RWPE2 (cell line): Measurements from ENCODE around the gene GCA.

ENCODE experiments used
- ATAC-seq: fragments of 200-7000 bp; cut with Tn5 transposase; 3 replicates; pipeline ENCODE4 v1.9.1; 2021; ENCODE audit warnings: low read depth
- DNase-seq: peaks from one replicate; pipeline ENCODE4 v3.0.0-alpha.2; 2020; ENCODE audit warnings: low spot score
- H3K27ac ChIP-seq: fragments of 450-650 bp; 2 replicates; pipeline ENCODE4 v1.5.1; 2017; ENCODE audit warnings: mild to moderate bottlenecking; ENCODE audit not compliant: poor library complexity, severe bottlenecking
- H3K27me3 ChIP-seq: fragments of 250-450 bp; sonication (Bioruptor Pico); 2 replicates; pipeline ENCODE4 v1.5.1; 2021; ENCODE audit warnings: mild to moderate bottlenecking, moderate library complexity; ENCODE audit not compliant: insufficient read depth, poor library complexity, severe bottlenecking
- H3K36me3 ChIP-seq: fragments of 250-450 bp; sonication (Bioruptor Pico); 2 replicates; pipeline ENCODE4 v1.5.1; 2020; ENCODE audit warnings: low read depth, mild to moderate bottlenecking, moderate library complexity
- H3K4me1 ChIP-seq: fragments of 250-450 bp; sonication (Bioruptor Pico); 2 replicates; pipeline ENCODE4 v1.5.1; 2021; ENCODE audit warnings: mild to moderate bottlenecking, moderate library complexity; ENCODE audit not compliant: insufficient read depth, poor library complexity, severe bottlenecking
- H3K4me3 ChIP-seq: fragments of 250-450 bp; sonication (Bioruptor Pico); 2 replicates; pipeline ENCODE4 v1.5.1; 2021; ENCODE audit warnings: mild to moderate bottlenecking, moderate library complexity; ENCODE audit not compliant: severe bottlenecking
- H3K9me3 ChIP-seq: fragments of 250-450 bp; sonication (Bioruptor Pico); 2 replicates; pipeline ENCODE4 v1.5.1; 2021; ENCODE audit warnings: mild to moderate bottlenecking, moderate library complexity; ENCODE audit not compliant: severe bottlenecking
- TF ChIP-seq, protein P1 (sequence below): fragments of 450-650 bp; IDR thresholded peaks from one replicate; pipeline ENCODE4 v1.5.1; 2017; ENCODE audit warnings: mild to moderate bottlenecking, moderate library complexity; ENCODE audit not compliant: poor library complexity, severe bottlenecking

Gene GCA

DNA sequence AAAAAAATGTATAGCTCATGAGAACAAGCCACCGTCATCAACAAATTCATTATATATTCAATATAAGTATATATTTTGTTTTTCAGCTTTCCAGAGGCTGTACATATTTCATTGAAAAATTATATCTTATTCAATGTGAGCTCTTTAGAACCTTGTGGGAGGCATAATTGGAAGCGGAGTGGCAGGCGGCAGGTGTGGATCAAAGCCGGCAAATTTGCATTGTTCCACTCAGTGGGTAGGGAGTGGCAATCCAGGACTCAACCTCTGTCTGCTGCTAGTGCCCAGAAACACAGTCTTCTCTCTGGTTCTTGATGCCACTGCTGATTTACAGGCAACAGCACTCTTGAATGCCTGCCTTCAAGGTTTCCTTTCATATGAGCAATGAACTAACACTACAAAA, 46.9 kb downstream of the GCA start:
- Histone ChIP-seq H3K27me3 (no peaks in the 10 kb centered on the region), H3K4me3 (no peak overlapping the region), H3K4me1 (no peaks in the 10 kb centered on the region), H3K27ac (no peak overlapping the region), H3K9me3 (no peaks in the 10 kb centered on the region), H3K36me3 (no peaks in the 10 kb centered on the region)
- ATAC-seq (no peak), DNase-seq (no peak)
- TF ChIP-seq, protein P1, sequence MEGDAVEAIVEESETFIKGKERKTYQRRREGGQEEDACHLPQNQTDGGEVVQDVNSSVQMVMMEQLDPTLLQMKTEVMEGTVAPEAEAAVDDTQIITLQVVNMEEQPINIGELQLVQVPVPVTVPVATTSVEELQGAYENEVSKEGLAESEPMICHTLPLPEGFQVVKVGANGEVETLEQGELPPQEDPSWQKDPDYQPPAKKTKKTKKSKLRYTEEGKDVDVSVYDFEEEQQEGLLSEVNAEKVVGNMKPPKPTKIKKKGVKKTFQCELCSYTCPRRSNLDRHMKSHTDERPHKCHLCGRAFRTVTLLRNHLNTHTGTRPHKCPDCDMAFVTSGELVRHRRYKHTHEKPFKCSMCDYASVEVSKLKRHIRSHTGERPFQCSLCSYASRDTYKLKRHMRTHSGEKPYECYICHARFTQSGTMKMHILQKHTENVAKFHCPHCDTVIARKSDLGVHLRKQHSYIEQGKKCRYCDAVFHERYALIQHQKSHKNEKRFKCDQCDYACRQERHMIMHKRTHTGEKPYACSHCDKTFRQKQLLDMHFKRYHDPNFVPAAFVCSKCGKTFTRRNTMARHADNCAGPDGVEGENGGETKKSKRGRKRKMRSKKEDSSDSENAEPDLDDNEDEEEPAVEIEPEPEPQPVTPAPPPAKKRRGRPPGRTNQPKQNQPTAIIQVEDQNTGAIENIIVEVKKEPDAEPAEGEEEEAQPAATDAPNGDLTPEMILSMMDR = no peak

DNA sequence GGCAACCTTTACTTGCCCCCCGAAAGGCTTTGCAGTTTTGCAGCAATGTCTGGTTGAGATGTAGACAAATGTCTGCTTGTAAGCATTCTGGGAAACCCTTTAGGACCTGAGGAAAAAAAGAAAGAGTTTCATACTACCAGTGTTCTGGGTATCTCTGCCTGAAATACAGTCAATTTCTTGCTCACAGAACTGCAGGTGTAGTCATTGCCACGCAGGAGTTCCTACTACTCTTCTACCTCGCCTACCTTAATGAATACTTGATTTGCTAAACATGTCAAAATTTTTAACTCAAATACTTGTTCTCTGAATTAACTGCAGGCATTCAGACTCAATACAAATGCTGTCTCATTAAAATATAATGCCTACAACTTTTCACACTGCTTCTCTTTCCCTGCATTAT, 56.4 kb downstream of the GCA start:
- Histone ChIP-seq H3K27ac (no peak overlapping the region), H3K27me3 (no peaks in the 10 kb centered on the region), H3K4me3 (no peak overlapping the region), H3K4me1 (no peaks in the 10 kb centered on the region), H3K36me3 (no peaks in the 10 kb centered on the region), H3K9me3 (no peaks in the 10 kb centered on the region)
- DNase-seq = no peak
- TF ChIP-seq, protein P1 = no peak
- ATAC-seq = no peak

DNA sequence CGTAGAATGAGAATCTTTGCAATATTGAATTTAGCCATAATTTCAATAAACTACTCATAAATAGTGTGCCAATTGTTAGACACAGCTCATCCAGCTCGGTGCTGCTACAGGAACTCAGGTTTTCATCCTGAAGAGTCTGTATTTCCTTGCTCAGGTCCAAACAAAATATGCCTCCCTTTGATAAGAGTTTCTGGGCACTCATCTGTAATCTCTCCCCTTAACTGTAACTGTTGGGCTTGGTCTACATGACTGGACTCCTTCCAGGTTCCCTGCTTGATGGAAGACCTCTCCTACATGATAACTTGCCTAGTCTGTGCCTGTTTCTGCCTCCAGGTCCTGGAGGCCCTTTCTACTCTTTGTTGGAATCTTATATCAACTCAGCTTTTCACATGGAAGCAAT, 57.9 kb downstream of the GCA start:
- H3K4me3 ChIP-seq = no peak overlapping the region
- H3K9me3 ChIP-seq = no peaks in the 10 kb centered on the region
- TF ChIP-seq, protein P1 = no peak
- no peaks in the 10 kb centered on the region for H3K36me3 ChIP-seq
- no peaks in the 10 kb centered on the region for H3K4me1 ChIP-seq
- H3K27me3 ChIP-seq = no peaks in the 10 kb centered on the region
- no peak overlapping the region for H3K27ac ChIP-seq
- ATAC-seq = no peak
- no peak for DNase-seq

DNA sequence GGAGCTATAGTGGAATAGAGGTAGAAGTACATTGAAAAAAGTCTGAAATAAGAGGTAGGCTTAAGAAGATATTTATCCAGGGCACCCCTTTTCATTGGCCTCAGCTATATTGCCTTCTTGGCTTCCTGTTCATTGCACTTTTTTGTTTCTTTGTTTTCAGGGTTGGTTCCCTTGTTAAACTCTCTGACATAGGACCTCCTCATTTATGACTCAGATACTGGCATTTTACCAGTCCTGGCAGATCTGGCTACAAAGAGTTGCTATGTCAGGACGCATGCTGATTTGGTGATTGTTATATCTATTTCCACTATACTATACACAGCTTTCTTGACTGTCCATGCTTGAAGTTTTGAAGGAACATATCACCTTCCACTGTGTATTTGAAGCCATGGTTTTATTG, 60.0 kb downstream of the GCA start:
- peak; percentile 86 for ATAC-seq

More for the DNA sequence above, 60.0 kb downstream of the GCA start:
- no peaks in the 10 kb centered on the region for H3K4me1 ChIP-seq
- H3K9me3 ChIP-seq = no peaks in the 10 kb centered on the region
- no peaks in the 10 kb centered on the region for H3K36me3 ChIP-seq
- no peak overlapping the region for H3K4me3 ChIP-seq
- no peak overlapping the region for H3K27ac ChIP-seq
- no peak for DNase-seq
- H3K27me3 ChIP-seq = peaks cover 2% of the 10 kb centered on the region
- TF ChIP-seq, protein P1 = no peak
